Measurements from ENCODE around the gene KNCN.

DNA sequence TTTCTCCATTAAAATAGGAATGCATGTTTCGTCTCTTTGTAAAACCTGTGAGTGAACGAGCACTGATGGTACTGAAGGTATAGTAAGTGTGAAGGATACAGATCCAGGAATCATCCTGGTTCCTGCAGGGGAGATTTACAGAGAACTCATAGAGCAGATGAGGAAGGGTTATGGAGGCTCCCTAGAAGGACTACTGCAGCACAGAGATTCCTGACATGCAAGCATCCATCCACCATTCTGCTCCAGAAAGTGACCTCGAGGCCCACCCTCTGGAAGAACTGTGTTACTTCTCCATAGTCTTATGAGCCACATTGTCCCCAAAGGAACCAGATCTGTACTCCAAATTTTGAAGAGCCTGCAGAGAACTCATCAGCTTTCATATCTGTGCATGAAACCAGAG is 38.1 kb upstream of the KNCN start:
- TF ChIP-seq GATA2 (IDR thresholded peaks at IDR 0.05; ENCODE audit: low read depth, low read length) (no peak), GATA3 (IDR thresholded peaks at IDR 0.05; ENCODE audit: low read depth, low read length) (no peak)
